Osteocyte (in vitro differentiated cells): Measurements from ENCODE around the gene CCDC102A. TPM values are rescaled to one million over a fixed set of nuclear protein-coding genes. Genes with fewer than 3 reads are reported as not detected.

Source experiments
- DNase-seq: peaks from one replicate; pipeline ENCODE4 v3.0.0; 2021; ENCODE audit warnings: mixed read lengths; ENCODE audit not compliant: unreplicated experiment; ENCODE audit errors: extremely low spot score
- H3K27ac Mint-ChIP-seq: one replicate; pipeline ENCODE4 v1.8.0; 2021; ENCODE audit warnings: mild to moderate bottlenecking, mixed read lengths; ENCODE audit not compliant: unreplicated experiment
- H3K27me3 Mint-ChIP-seq: one replicate; pipeline ENCODE4 v1.8.0; 2021; ENCODE audit warnings: mixed read lengths; ENCODE audit not compliant: unreplicated experiment
- H3K36me3 Mint-ChIP-seq: one replicate; pipeline ENCODE4 v1.8.0; 2021; ENCODE audit warnings: mixed read lengths; ENCODE audit not compliant: unreplicated experiment
- H3K4me1 Mint-ChIP-seq: one replicate; pipeline ENCODE4 v1.8.0; 2021; ENCODE audit warnings: mixed read lengths; ENCODE audit not compliant: unreplicated experiment
- H3K4me3 Mint-ChIP-seq: one replicate; pipeline ENCODE4 v1.8.0; 2021; ENCODE audit warnings: mild to moderate bottlenecking, moderate library complexity, mixed read lengths; ENCODE audit not compliant: unreplicated experiment
- H3K9me3 Mint-ChIP-seq: one replicate; pipeline ENCODE4 v1.8.0; 2021; ENCODE audit warnings: mixed read lengths; ENCODE audit not compliant: unreplicated experiment
- CTCF ChIP-seq: fragments of 200-600 bp; sonication (generic); IDR thresholded peaks from 2 replicates; pipeline ENCODE4 v1.5.0; 2021; ENCODE audit warnings: antibody characterized with exemption, mild to moderate bottlenecking, moderate library complexity
- total RNA-seq: library from RNA; stranded (reverse); gene quantifications from 2 replicates; pipeline ENCODE4 v1.2.1, GENCODE V29; 2021

Gene CCDC102A
- total RNA-seq, 1 donor from 2014 or later, result 17.2 TPM

GRCh38 chr16:57497121-57497520 lies 39.2 kb downstream of the CCDC102A start:
- Mint-ChIP-seq H3K27me3 (peaks cover 23% of the 10 kb centered on the region), H3K36me3 (no peaks in the 10 kb centered on the region), H3K27ac (no peak overlapping the region), H3K4me3 (no peak overlapping the region), H3K4me1 (no peaks in the 10 kb centered on the region), H3K9me3 (no peaks in the 10 kb centered on the region)
- no peak for TF ChIP-seq CTCF
- DNase-seq, result no peak

GRCh38 chr16:57493767-57494166 lies 42.6 kb downstream of the CCDC102A start:
- Mint-ChIP-seq H3K4me3 (no peak overlapping the region), H3K27me3 (peaks cover 35% of the 10 kb centered on the region), H3K4me1 (no peaks in the 10 kb centered on the region), H3K27ac (no peak overlapping the region), H3K36me3 (no peaks in the 10 kb centered on the region), H3K9me3 (no peaks in the 10 kb centered on the region)
- TF ChIP-seq CTCF, result no peak
- no peak for DNase-seq

- H3K9me3 Mint-ChIP-seq, result no peaks in the 10 kb centered on the region
- DNase-seq, result no peak
- H3K4me1 Mint-ChIP-seq, result peaks cover 18% of the 10 kb centered on the region
- no peaks in the 10 kb centered on the region for H3K36me3 Mint-ChIP-seq
- no peak overlapping the region for H3K27ac Mint-ChIP-seq
- no peak for TF ChIP-seq CTCF
- no peak overlapping the region for H3K4me3 Mint-ChIP-seq
- peaks cover 27% of the 10 kb centered on the region for H3K27me3 Mint-ChIP-seq
Measured at GRCh38 chr16:57489229-57489628, 47.1 kb downstream of the CCDC102A start.

GRCh38 chr16:57486858-57487834 lies 49.2 kb downstream of the CCDC102A start:
- peak overlapping the region; percentile 69 for H3K4me3 Mint-ChIP-seq
- no peaks in the 10 kb centered on the region for H3K36me3 Mint-ChIP-seq
- no peak for TF ChIP-seq CTCF
- no peaks in the 10 kb centered on the region for H3K9me3 Mint-ChIP-seq
- no peak overlapping the region for H3K27ac Mint-ChIP-seq
- peaks cover 18% of the 10 kb centered on the region for H3K27me3 Mint-ChIP-seq
- no peak for DNase-seq
- peaks cover 18% of the 10 kb centered on the region for H3K4me1 Mint-ChIP-seq
